GM12873 (cell line): ENCODE measurements around the gene RANBP9.

ENCODE experiments used
- CTCF ChIP-seq: IDR thresholded peaks from 2 replicates; pipeline ENCODE4 v1.5.1; 2012; ENCODE audit warnings: low read depth, mild to moderate bottlenecking, moderate library complexity, low read length, control low read depth; ENCODE audit not compliant: insufficient read depth; ENCODE audit errors: missing control alignments

RANBP9 gene

GRCh38 chr6:13572951-13573654, 138.5 kb downstream of the RANBP9 start:
- no peak for TF ChIP-seq CTCF

GRCh38 chr6:13572240-13572639, 139.4 kb downstream of the RANBP9 start:
- no peak for TF ChIP-seq CTCF
